ENCODE measurements around the gene RAPGEF2. TPM values are rescaled to one million over a fixed set of nuclear protein-coding genes. Genes with fewer than 3 reads are reported as not detected.
A peak's percentile ranks its signal among the peaks of the same experiment; 100 is the strongest.

The RAPGEF2 gene
- total and polyA plus RNA-seq, 10 of the 15 experiments (the other 5 are each of a cell fraction or from before 2014, with no cell fraction given): 0.31 to 24.0 (median 2.9) TPM

DNA sequence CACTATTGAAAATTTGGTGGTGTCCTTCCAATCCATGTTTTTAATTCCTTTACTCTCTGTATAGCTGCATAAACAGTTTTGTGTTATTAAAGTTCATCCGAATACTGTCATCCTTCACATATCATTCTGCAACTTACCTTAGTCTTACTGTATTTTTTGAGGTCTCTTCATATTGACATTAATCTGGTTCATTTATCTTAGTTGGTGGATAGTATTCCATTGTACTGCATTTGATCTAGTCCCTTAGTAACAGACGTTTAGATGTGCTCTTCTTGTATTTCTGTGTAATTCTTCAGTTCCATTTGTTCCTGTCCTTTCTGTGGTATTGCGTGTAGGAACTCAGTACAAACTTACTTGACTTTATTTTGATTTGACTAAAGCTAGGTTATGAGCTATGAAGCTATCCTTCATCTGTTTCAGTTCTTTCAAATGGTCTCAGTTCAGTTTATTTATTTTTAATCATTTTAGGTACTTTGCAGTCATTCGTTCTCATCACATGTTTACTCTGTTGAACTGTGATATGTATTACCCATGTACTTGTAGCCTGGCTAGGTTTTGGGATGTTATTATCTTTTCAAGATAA, 41.3 kb downstream of the RAPGEF2 start:
- FAIRE-seq (peak; percentile 79), DNase-seq (ENCODE audit: low read depth, low spot score) (no peak), ATAC-seq (peak; percentile 46)
- Histone ChIP-seq H3K4me3 (no peak overlapping the region), H3K36me3 (ENCODE audit: control insufficient read depth in 2 of 2, insufficient read depth in 2 of 2, low read length in 1 of 2) (no peaks in the 10 kb centered on the region), H3K27ac (ENCODE audit: control insufficient read depth, insufficient read depth) (0 out of 2 replicates have a peak overlapping the region, but pooled peaks have one; percentile 13), H2AFZ (ENCODE audit: control insufficient read depth, low read depth, low read length) (no peak overlapping the region), H3K4me2 (ENCODE audit: control insufficient read depth, insufficient read depth) (peak overlapping the region; percentile 4; the same call in 1 of the 2 replicates), H3K9me3 (replicated peaks; ENCODE audit: control insufficient read depth, insufficient read depth, low read length) (no peaks in the 10 kb centered on the region; the same call in 2 of the 3 replicates), H4K20me1 (ENCODE audit: control insufficient read depth, insufficient read depth) (no peaks in the 10 kb centered on the region; the same call in 1 of the 2 replicates), H3K27me3 (replicated peaks in 1 of 2; ENCODE audit: control insufficient read depth in 2 of 2, insufficient read depth in 2 of 2, low read length in 1 of 2) (no peaks in the 10 kb centered on the region), H3K79me2 (ENCODE audit: control insufficient read depth, insufficient read depth, low read length) (peaks cover 58% of the 10 kb centered on the region), H3K4me1 (ENCODE audit: control insufficient read depth, insufficient read depth, low read length) (peaks cover 11% of the 10 kb centered on the region; the same call in 1 of the 2 replicates), H3K9ac (ENCODE audit: control insufficient read depth, insufficient read depth, low read length) (no peak overlapping the region)
- in situ Hi-C loops (cut with MboI) (no loop called here), intact Hi-C loops (cut with micrococcal nuclease; ENCODE audit: unreplicated experiment) (no loop called here)
- no TSS peak for BruUV-seq (replicated peaks)
- ChIA-PET SMC1A (ENCODE audit: uncharacterized antibody, unreplicated experiment) (interaction anchor here (1.0 to 1.9 kb wide), 5 partner anchors 15 to 287 kb away, joined by 3 to 4 read pairs (median 3); no protein-coding TSS in a partner anchor), RAD21 (ENCODE audit: unreplicated experiment) (interaction anchor here (0.6 to 0.7 kb wide), 2 partner anchors 21 to 93 kb away, joined by 3 read pairs; no protein-coding TSS in a partner anchor), CTCF (interaction anchor here (1.0 to 1.2 kb wide), 2 partner anchors 32 to 67 kb away, joined by 3 to 4 read pairs; no protein-coding TSS in a partner anchor), POLR2A (interaction anchor here (0.6 to 0.7 kb wide), 5 partner anchors 18 to 304 kb away, joined by 3 to 5 read pairs (median 4); no protein-coding TSS in a partner anchor)
- no peak for TF ChIP-seq TCF12 (IDR thresholded peaks at IDR 0.05; ENCODE audit: low read depth, low read length)
- 0 out of 2 replicates have a peak, but pooled peaks have one; percentile 24 for TF ChIP-seq RUNX3 (IDR thresholded peaks at IDR 0.05; ENCODE audit: low read length)
- WGBS (ENCODE audit: insufficient coverage, insufficient replicate concordance, low lambda C conversion rate, missing lambda C conversion rate): 46% methylated on average over 4 of the region's 4 CpGs

DNA sequence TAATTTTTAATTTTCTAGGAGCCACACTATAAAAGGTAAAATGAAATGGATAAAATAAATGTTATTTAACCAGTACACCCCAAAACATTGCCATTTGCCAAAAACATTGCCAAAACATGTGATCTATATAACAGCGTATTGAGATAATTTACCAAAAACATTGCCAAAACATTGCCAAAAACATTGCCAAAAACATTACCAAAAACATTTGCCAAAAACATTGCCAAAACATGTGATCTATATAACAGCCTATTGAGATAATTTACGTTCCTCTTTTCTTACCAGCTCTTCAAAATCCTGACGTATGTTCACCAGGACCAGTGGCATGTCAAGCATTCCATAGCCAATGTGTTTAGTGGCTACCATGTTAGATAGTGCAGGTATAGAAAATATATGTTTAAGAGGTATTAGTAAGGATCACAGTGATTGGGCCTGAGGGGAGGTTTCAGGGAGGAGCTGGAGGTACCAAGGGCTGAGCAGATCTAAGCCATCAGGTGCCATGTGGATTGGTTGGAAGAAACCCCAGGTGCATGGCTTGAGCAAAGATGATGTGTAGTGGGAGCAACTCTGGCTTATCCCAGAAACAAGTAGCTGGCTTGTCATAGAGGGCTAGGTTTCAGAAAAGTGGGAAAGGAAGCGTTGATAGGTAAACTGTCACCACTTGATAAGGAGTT, 42.6 kb downstream of the RAPGEF2 start:
- no peak overlapping the region for H3K27ac ChIP-seq (ENCODE audit: control insufficient read depth, insufficient read depth)
- H3K36me3 ChIP-seq (ENCODE audit: control insufficient read depth in 2 of 2, insufficient read depth in 2 of 2, low read length in 1 of 2): no peaks in the 10 kb centered on the region
- DNase-seq (ENCODE audit: low read depth, low spot score) (no peak), ATAC-seq (no peak), FAIRE-seq (peak; percentile 38)
- ChIA-PET RAD21 (ENCODE audit: unreplicated experiment) (no interaction called here), POLR2A (no interaction called here), SMC1A (ENCODE audit: uncharacterized antibody, unreplicated experiment) (interaction anchor here (1.1 to 1.5 kb wide), 4 partner anchors 12 to 39 kb away, joined by 3 to 5 read pairs (median 3); no protein-coding TSS in a partner anchor), CTCF (interaction anchor here (0.6 to 1.3 kb wide), 5 partner anchors 12 to 367 kb away, joined by 3 to 4 read pairs (median 3); no protein-coding TSS in a partner anchor)
- in situ Hi-C loops (cut with MboI): no loop called here
- H3K27me3 ChIP-seq (replicated peaks in 1 of 2; ENCODE audit: control insufficient read depth in 2 of 2, insufficient read depth in 2 of 2, low read length in 1 of 2): no peaks in the 10 kb centered on the region
- H4K20me1 ChIP-seq (ENCODE audit: control insufficient read depth, insufficient read depth): no peaks in the 10 kb centered on the region; the same call in 1 of the 2 replicates
- H3K79me2 ChIP-seq (ENCODE audit: control insufficient read depth, insufficient read depth, low read length): peaks cover 62% of the 10 kb centered on the region
- H3K9me3 ChIP-seq (replicated peaks; ENCODE audit: control insufficient read depth, insufficient read depth, low read length): no peaks in the 10 kb centered on the region
- H2AFZ ChIP-seq (ENCODE audit: control insufficient read depth, low read depth, low read length): no peak overlapping the region
- intact Hi-C loops (cut with micrococcal nuclease; ENCODE audit: unreplicated experiment): no loop called here
- H3K4me1 ChIP-seq (ENCODE audit: control insufficient read depth, insufficient read depth, low read length): peaks cover 17% of the 10 kb centered on the region
- TF ChIP-seq HCFC1 (IDR thresholded peaks at IDR 0.05; ENCODE audit: low read length): no peak
- TF ChIP-seq ZNF274 (IDR thresholded peaks at IDR 0.05; ENCODE audit: insufficient read depth, insufficient read length): no peak
- no peak for TF ChIP-seq YY1 (IDR thresholded peaks at IDR 0.05; ENCODE audit: low read depth, low read length)
- TF ChIP-seq EGR1 (IDR thresholded peaks at IDR 0.05; ENCODE audit: borderline replicate concordance in 1 of 2, low read depth in 2 of 2, low read length in 2 of 2): no peak
- TF ChIP-seq WRNIP1 (IDR thresholded peaks at IDR 0.05; ENCODE audit: borderline replicate concordance, low read depth, low read length): no peak
- TF ChIP-seq POLR2AphosphoS5 (IDR thresholded peaks at IDR 0.05; ENCODE audit: low read length): 0 out of 2 replicates have a peak, but pooled peaks have one; percentile 35
- no peak for TF ChIP-seq NR2C2 (IDR thresholded peaks at IDR 0.05; ENCODE audit: borderline replicate concordance, control insufficient read depth, insufficient read length, low read depth)
- TF ChIP-seq SP1 (IDR thresholded peaks at IDR 0.05; ENCODE audit: low read depth, low read length): no peak
- no peak overlapping the region for H3K4me3 ChIP-seq
- BruUV-seq (replicated peaks): no TSS peak
- H3K4me2 ChIP-seq (ENCODE audit: control insufficient read depth, insufficient read depth): no peak overlapping the region
- no peak overlapping the region for H3K9ac ChIP-seq (ENCODE audit: control insufficient read depth, insufficient read depth, low read length)
- WGBS (ENCODE audit: insufficient coverage, insufficient replicate concordance, low lambda C conversion rate, missing lambda C conversion rate): 85% methylated on average over 4 of the region's 4 CpGs
